Body of pancreas (tissue), 4 donors: Measurements from ENCODE around the gene HPN. TPM values are rescaled to one million over a fixed set of nuclear protein-coding genes. Genes with fewer than 3 reads are reported as not detected.
"Not testable (repeated sequence)": the region's sequence is repeated elsewhere in the genome, so short reads cannot be mapped to it uniquely, and the experiment has no call there.

Experiments used
- ATAC-seq: fragments of 150-250 bp; one replicate; pipeline ENCODE4 v1.9.1; 2016
- DNase-seq, 4 donors: peaks; one replicate each; pipeline ENCODE4 v3.0.0-alpha.2; 2019
- H3K27ac ChIP-seq, 4 donors: fragments of 200-600 bp; sonication (generic); 1 replicate in 3 of 4; 2 replicates in 1 of 4; pipeline versions ENCODE4 v1.5.1 to v1.6.1; 2016 to 2019; ENCODE audit warnings: mild to moderate bottlenecking in 1 of 4, mixed read lengths in 1 of 4, moderate library complexity in 1 of 4
- H3K27me3 ChIP-seq, 2 donors: fragments of 200-600 bp; sonication (generic); one replicate each; pipeline ENCODE4 v1.6.0; 2016; ENCODE audit warnings: mild to moderate bottlenecking in 1 of 2
- H3K36me3 ChIP-seq, 2 donors: fragments of 200-600 bp; sonication (generic); replicated peaks in 1 of 2; 2 replicates each; pipeline ENCODE4 v1.5.1; 2016; ENCODE audit warnings: low read depth in 2 of 2; ENCODE audit not compliant: insufficient read depth in 1 of 2
- H3K4me1 ChIP-seq: fragments of 200-600 bp; sonication (generic); one replicate; pipeline ENCODE4 v1.6.0; 2016
- H3K4me3 ChIP-seq, 2 donors: fragments of 200-600 bp; sonication (generic); 1 replicate in 1 of 2; 2 replicates in 1 of 2; pipeline ENCODE4 v1.5.1; 2016 to 2019
- H3K9me3 ChIP-seq, 3 donors: fragments of 200-600 bp; sonication (generic); 1 replicate in 2 of 3; 2 replicates in 1 of 3; pipeline ENCODE4 v1.5.1; 2016
- CTCF ChIP-seq, 7 experiments: fragments of 450-650 bp in 4 of 7; fragments of 200-600 bp in 3 of 7; sonication (generic) in 3 of 7; IDR thresholded peaks; one replicate each; pipeline ENCODE4 v1.5.1; 2016 to 2019; ENCODE audit warnings: antibody characterized with exemption in 7 of 7
- POLR2A ChIP-seq, 3 donors: fragments of 450-650 bp; IDR thresholded peaks; one replicate each; pipeline ENCODE4 v1.6.1; 2016; ENCODE audit warnings: antibody characterized with exemption in 3 of 3, mild to moderate bottlenecking in 2 of 3
- WGBS, 2 donors: methylation state at CpG; one replicate each; pipeline ENCODE4 v1.1.5; 2017; 5-methylcytosine and 5-hydroxymethylcytosine counted together
- intact Hi-C: fragments of 100-400 bp; cut with DNase I; formaldehyde crosslinking; loops from one replicate; pipeline ENCODE4 v1.15.1; 2023
- total RNA-seq, 2 donors: library from RNA; depleted of rRNA; stranded (reverse); fragments of >200 nt; gene quantifications; one replicate each; pipeline ENCODE4 v1.1.0, GENCODE V29; 2016

The HPN gene
- total RNA-seq, 2 donors from 2014 or later = 135 to 289 TPM

- H3K4me3 ChIP-seq = no peak overlapping the region
- no peaks in the 10 kb centered on the region for H3K27me3 ChIP-seq
- no peak for ATAC-seq
- intact Hi-C loops = loop anchor here (10.0 kb wide), 1 partner anchor 88 kb away; the partner anchor contains the start of genes FXYD1 and LGI4
- peaks cover 83% of the 10 kb centered on the region for H3K4me1 ChIP-seq
- peak overlapping the region in 2 of 4 donors; percentile 5 to 52 for H3K27ac ChIP-seq
- H3K36me3 ChIP-seq = no peaks in the 10 kb centered on the region
- no peaks in the 10 kb centered on the region for H3K9me3 ChIP-seq
- peak in 2 of 4 donors; percentile 60 to 72 for DNase-seq
- TF ChIP-seq CTCF (IDR thresholded peaks at IDR 0.05) (no peak), POLR2A (IDR thresholded peaks at IDR 0.05) (no peak)
- 59 to 60% methylated on average over 5 of the region's 5 CpGs for WGBS, 2 donors
These were observed 4.9 kb downstream of the HPN start for GRCh38 chr19:35046461-35046860.

GRCh38 chr19:35048911-35049411 lies 7.4 kb downstream of the HPN start:
- 12 to 13% methylated on average over 3 to 12 of the region's 12 CpGs for WGBS, 2 donors
- no peaks in the 10 kb centered on the region for H3K27me3 ChIP-seq
- DNase-seq (peak; percentile 95 to 99 (median 97)), ATAC-seq (peak; percentile 94)
- H3K36me3 ChIP-seq = no peaks in the 10 kb centered on the region
- peak in 2 of 7 experiments; percentile 6 to 18 for TF ChIP-seq CTCF (IDR thresholded peaks at IDR 0.05)
- peak; percentile 41 to 51 (median 49) for TF ChIP-seq POLR2A (IDR thresholded peaks at IDR 0.05)
- no peak overlapping the region for H3K4me3 ChIP-seq
- peak overlapping the region; percentile 51 to 75 (median 73) for H3K27ac ChIP-seq
- H3K4me1 ChIP-seq = peaks cover 59% of the 10 kb centered on the region
- intact Hi-C loops = loop anchor here (10.0 kb wide), 1 partner anchor 86 kb away; the partner anchor contains the start of genes FXYD1 and LGI4
- H3K9me3 ChIP-seq = no peaks in the 10 kb centered on the region

- H3K27me3 ChIP-seq = no peaks in the 10 kb centered on the region
- H3K36me3 ChIP-seq = no peaks in the 10 kb centered on the region
- peak overlapping the region; percentile 51 to 75 (median 73) for H3K27ac ChIP-seq
- ATAC-seq (no peak), DNase-seq (no peak)
- 20 to 39% methylated on average over 5 of the region's 5 CpGs for WGBS, 2 donors
- TF ChIP-seq POLR2A (IDR thresholded peaks at IDR 0.05) (no peak), CTCF (IDR thresholded peaks at IDR 0.05) (no peak)
- intact Hi-C loops = loop anchor here (10.0 kb wide), 1 partner anchor 85 kb away; the partner anchor contains the start of genes FXYD1 and LGI4
- H3K4me3 ChIP-seq = no peak overlapping the region
- peaks cover 54% of the 10 kb centered on the region for H3K4me1 ChIP-seq
- H3K9me3 ChIP-seq = no peaks in the 10 kb centered on the region
These were observed 7.9 kb downstream of the HPN start for GRCh38 chr19:35049456-35049855.

DNA sequence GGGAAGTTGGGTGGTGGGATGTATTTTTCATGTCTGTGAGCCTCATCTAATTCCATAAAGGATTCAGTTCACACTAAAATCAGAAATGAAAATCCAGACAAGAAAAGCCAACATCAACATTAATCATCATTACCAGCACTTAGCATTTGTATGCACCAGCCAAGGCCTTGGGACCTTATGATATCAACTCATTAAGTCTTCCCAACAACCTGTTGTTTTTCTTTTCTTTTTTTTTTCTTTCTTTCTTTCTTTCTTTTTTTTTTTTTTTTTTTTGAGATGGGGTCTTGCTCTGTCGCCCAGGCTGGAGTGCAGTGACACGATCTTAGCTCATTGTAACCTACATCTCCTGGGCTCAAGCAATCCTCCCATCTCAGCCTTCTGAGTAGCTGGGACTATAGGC lies 9.1 kb downstream of the HPN start:
- H3K27ac ChIP-seq, H3K4me3 ChIP-seq, intact Hi-C loops, H3K36me3 ChIP-seq, DNase-seq, ATAC-seq, H3K27me3 ChIP-seq, H3K9me3 ChIP-seq: not testable (repeated sequence)
- peaks cover 44% of the 10 kb centered on the region for H3K4me1 ChIP-seq
- 97 to 100% methylated on average over 2 of the region's 2 CpGs for WGBS, 2 donors

- 88 to 94% methylated on average over 4 of the region's 4 CpGs for WGBS, 2 donors
- DNase-seq, H3K27ac ChIP-seq, H3K9me3 ChIP-seq, H3K36me3 ChIP-seq, intact Hi-C loops, H3K27me3 ChIP-seq, ATAC-seq, H3K4me3 ChIP-seq: not testable (repeated sequence)
- peaks cover 38% of the 10 kb centered on the region for H3K4me1 ChIP-seq
These were observed 9.7 kb downstream of the HPN start for GRCh38 chr19:35051268-35051667.

DNA sequence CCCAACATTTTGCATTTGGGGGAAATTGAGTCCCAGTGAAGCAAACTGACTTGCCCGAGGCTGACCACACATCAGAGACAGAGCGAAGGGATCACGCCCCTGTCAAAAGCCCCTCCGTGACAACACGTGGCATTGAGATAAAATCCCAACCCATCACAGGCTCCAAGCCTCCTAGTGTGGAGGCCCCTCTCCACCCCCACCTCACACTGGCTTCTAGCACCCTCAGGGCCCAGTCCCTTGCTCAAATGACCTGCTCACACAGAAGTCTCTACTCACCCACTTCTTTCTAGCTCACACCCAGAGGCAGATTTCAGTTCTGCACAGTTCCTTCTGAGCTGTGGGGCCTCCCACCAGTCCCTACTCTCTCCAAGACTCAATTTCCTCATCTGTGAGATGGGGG lies 10.3 kb downstream of the HPN start:
- Histone ChIP-seq H3K9me3 (no peaks in the 10 kb centered on the region), H3K4me3 (no peak overlapping the region), H3K36me3 (no peaks in the 10 kb centered on the region), H3K27ac (no peak overlapping the region), H3K4me1 (peaks cover 34% of the 10 kb centered on the region), H3K27me3 (no peaks in the 10 kb centered on the region)
- no peak for ATAC-seq
- WGBS, 2 donors = 81 to 87% methylated on average over 5 of the region's 5 CpGs
- intact Hi-C loops = no loop called here
- TF ChIP-seq POLR2A (IDR thresholded peaks at IDR 0.05) (no peak), CTCF (IDR thresholded peaks at IDR 0.05) (no peak)
- no peak for DNase-seq
